GM12878 (cell line): ENCODE results near the gene TIGD7. TPM values are rescaled to one million over a fixed set of nuclear protein-coding genes. Genes with fewer than 3 reads are reported as not detected.

Experiments
- DPF2 ChIP-seq: fragments of 450-650 bp; IDR thresholded peaks from 2 replicates; pipeline ENCODE4 v1.6.1; 2017; ENCODE audit warnings: mild to moderate bottlenecking
- EP300 ChIP-seq, 2 experiments: fragments of 150-350 bp in 1 of 2; IDR thresholded peaks; 2 replicates each; pipeline ENCODE4 v1.6.1; 2011 to 2012; ENCODE audit warnings: low read depth in 2 of 2, low read length in 2 of 2, borderline replicate concordance in 1 of 2, improper control_type of control experiment in 1 of 2, inconsistent platforms in 1 of 2; ENCODE audit not compliant: control insufficient read depth in 1 of 2
- HCFC1 ChIP-seq: fragments of 150-350 bp; IDR thresholded peaks from 2 replicates; pipeline ENCODE4 v1.6.1; 2014; ENCODE audit warnings: low read length
- NBN ChIP-seq: fragments of 450-650 bp; IDR thresholded peaks from 2 replicates; pipeline ENCODE4 v1.6.1; 2016
- NFYB ChIP-seq: IDR thresholded peaks from 2 replicates; pipeline ENCODE4 v1.6.1; 2011; ENCODE audit warnings: low read depth, mild to moderate bottlenecking, low read length, improper control_type of control experiment, moderate library complexity; ENCODE audit not compliant: insufficient read depth
- NR2F1 ChIP-seq: fragments of 450-650 bp; conservative IDR thresholded peaks from 2 replicates; pipeline ENCODE4 v1.6.1; 2017; ENCODE audit warnings: mild to moderate bottlenecking
- POLR2A ChIP-seq: IDR thresholded peaks from 2 replicates; pipeline ENCODE4 v1.6.1; 2011; ENCODE audit warnings: low read depth, mild to moderate bottlenecking, low read length
- POLR2AphosphoS5 ChIP-seq: IDR thresholded peaks from 2 replicates; pipeline ENCODE4 v1.6.1; 2011; ENCODE audit warnings: mild to moderate bottlenecking, low read length, inconsistent platforms
- RAD51 ChIP-seq: fragments of 450-650 bp; IDR thresholded peaks from 2 replicates; pipeline ENCODE4 v1.6.1; 2016; ENCODE audit warnings: moderate library complexity, mild to moderate bottlenecking, inconsistent platforms
- RFX5 ChIP-seq: IDR thresholded peaks from 2 replicates; pipeline ENCODE4 v1.6.1; 2011; ENCODE audit warnings: low read depth, low read length, improper control_type of control experiment
- SP1 ChIP-seq: IDR thresholded peaks from one replicate; pipeline ENCODE4 v1.6.1; 2011; ENCODE audit warnings: low read depth, low read length
- SUPT20H ChIP-seq: IDR thresholded peaks from 2 replicates; pipeline ENCODE4 v1.6.1; 2011; ENCODE audit warnings: low read depth, mild to moderate bottlenecking, low read length, moderate library complexity, borderline replicate concordance; ENCODE audit not compliant: control insufficient read depth
- TARDBP ChIP-seq: IDR thresholded peaks from 2 replicates; pipeline ENCODE4 v1.6.1; 2016; ENCODE audit warnings: borderline replicate concordance
- TBL1XR1 ChIP-seq: IDR thresholded peaks from 2 replicates; pipeline ENCODE4 v1.6.1; 2012; ENCODE audit warnings: low read depth, low read length, improper control_type of control experiment
- TCF12 ChIP-seq: IDR thresholded peaks from 2 replicates; pipeline ENCODE4 v1.6.1; 2011; ENCODE audit warnings: low read depth, mild to moderate bottlenecking, low read length
- ZNF207 ChIP-seq: fragments of 450-650 bp; IDR thresholded peaks from 2 replicates; pipeline ENCODE4 v1.6.1; 2014; ENCODE audit warnings: antibody characterized with exemption, mild to moderate bottlenecking, borderline replicate concordance
- ZNF217 ChIP-seq: fragments of 450-650 bp; IDR thresholded peaks from 2 replicates; pipeline ENCODE4 v1.6.1; 2017; ENCODE audit warnings: antibody characterized with exemption, mild to moderate bottlenecking
- polyA plus RNA-seq, 11 experiments: library from polyadenylated mRNA; depleted of rRNA in 4 of 11; unstranded in 6 of 11; stranded (reverse) in 5 of 11; fragments of >200 nt; fragmentation: Nextera tagmentation in 4 of 11; fragmentation: Illumina TruSeq in 1 of 11; extraction: Ambion mirVana in 4 of 11; extraction: Trizol in 1 of 11; gene quantifications; 1 replicate in 1 of 11; 2 replicates in 10 of 11; pipeline versions ENCODE4 v1.2.1 to v1.2.3, GENCODE V29; 2011 to 2016; ENCODE audit warnings: inconsistent platforms in 2 of 11, missing spikeins in 2 of 11, low read depth in 1 of 11
- total RNA-seq, 4 experiments: library from RNA; depleted of rRNA in 3 of 4; stranded (reverse); fragments of >200 nt in 3 of 4; fragmentation: Illumina TruSeq in 1 of 4; extraction: Trizol in 1 of 4; gene quantifications; 2 replicates each; pipeline versions ENCODE4 v1.2.1 to v1.2.3, GENCODE V29; 2013 to 2021
- TF ChIP-seq, protein P1 (sequence below): fragments of 450-650 bp; IDR thresholded peaks from 2 replicates; pipeline ENCODE4 v1.6.1; 2017; ENCODE audit warnings: low read depth, mild to moderate bottlenecking, moderate library complexity
- TF ChIP-seq, protein P2 (sequence below): fragments of 450-650 bp; formaldehyde crosslinking; IDR thresholded peaks from 2 replicates; pipeline ENCODE4 v1.4.0; 2020; ENCODE audit warnings: mild to moderate bottlenecking, moderate library complexity
- TF ChIP-seq, protein P3 (sequence below): fragments of 450-650 bp; conservative IDR thresholded peaks from 2 replicates; pipeline ENCODE4 v1.6.1; 2017; ENCODE audit warnings: mild to moderate bottlenecking, moderate library complexity

TIGD7 gene
- total and polyA plus RNA-seq, 10 of the 15 experiments (the other 5 are each of a cell fraction or from before 2014, with no cell fraction given), result 0.37 to 3.8 (median 3.0) TPM

DNA sequence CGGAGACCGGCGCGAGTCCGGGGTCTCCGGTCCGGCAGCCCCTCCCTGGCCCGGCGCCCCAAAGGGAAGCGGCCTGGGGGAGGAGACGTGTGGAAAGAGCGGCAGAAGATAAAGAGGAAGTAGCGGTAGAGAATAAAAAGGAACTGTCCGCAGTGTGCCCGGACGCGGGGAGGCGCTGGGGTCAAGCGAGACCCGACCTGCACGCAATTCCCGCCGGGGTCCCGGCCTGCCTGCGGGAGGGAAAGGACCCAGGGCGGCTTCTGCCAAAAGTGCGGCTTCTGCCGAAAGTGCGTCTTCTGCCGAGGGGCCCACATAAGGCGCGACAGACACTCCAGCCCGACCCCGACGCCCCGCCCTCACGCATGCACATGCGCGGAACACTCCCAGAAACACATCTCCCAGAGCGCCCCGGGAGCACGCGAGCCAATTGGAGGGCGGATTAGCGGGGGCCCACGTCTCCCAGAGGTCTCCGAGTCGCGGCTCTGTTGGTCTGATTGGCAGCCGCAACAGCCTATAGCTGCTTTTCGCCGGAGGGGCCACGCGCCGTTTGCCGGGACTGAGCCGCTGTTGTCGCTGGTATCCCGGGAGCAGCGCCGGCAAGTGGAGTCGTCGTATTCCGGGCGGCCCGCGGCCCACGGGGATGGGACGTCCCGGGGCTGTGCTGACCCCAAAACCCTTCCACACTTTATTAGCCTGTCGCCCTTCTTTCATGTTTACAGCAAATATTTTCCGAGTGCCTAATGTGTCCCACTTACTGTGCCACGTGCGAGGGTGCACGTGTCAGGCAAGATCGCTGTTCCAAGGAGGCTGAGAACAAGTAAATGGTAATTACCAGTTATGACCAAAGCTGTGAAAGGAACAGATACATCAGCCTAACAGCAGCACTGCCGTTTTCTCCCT lies 40.8 kb downstream of the TIGD7 start (continued):
- TF ChIP-seq RAD51 (peak; percentile 61; the same call in 1 of the 2 replicates), ZNF207 (0 out of 2 replicates have a peak, but pooled peaks have one; percentile 22), ZNF217 (0 out of 2 replicates have a peak, but pooled peaks have one; percentile 27), SUPT20H (no peak), HCFC1 (peak; percentile 40; the same call in 1 of the 2 replicates), NFYB (peak; percentile 99), EP300 (IDR thresholded peaks at IDR 0.05; ENCODE audit: borderline replicate concordance in 1 of 2, control insufficient read depth in 1 of 2, low read depth in 2 of 2, low read length in 2 of 2) (0 out of 4 replicates have a peak, but pooled peaks of 1 of the 2 experiments have one; percentile 18), POLR2A (peak; percentile 86), SP1 (peak; percentile 85), DPF2 (peak; percentile 95), RFX5 (no peak), NBN (no peak; the same call in 1 of the 2 replicates), POLR2AphosphoS5 (peak; percentile 70), TCF12 (no peak), TARDBP (0 out of 2 replicates have a peak, but pooled peaks have one; percentile 16), NR2F1 (peak; percentile 95), TBL1XR1 (no peak; the same call in 1 of the 2 replicates)
- TF ChIP-seq, protein P1, sequence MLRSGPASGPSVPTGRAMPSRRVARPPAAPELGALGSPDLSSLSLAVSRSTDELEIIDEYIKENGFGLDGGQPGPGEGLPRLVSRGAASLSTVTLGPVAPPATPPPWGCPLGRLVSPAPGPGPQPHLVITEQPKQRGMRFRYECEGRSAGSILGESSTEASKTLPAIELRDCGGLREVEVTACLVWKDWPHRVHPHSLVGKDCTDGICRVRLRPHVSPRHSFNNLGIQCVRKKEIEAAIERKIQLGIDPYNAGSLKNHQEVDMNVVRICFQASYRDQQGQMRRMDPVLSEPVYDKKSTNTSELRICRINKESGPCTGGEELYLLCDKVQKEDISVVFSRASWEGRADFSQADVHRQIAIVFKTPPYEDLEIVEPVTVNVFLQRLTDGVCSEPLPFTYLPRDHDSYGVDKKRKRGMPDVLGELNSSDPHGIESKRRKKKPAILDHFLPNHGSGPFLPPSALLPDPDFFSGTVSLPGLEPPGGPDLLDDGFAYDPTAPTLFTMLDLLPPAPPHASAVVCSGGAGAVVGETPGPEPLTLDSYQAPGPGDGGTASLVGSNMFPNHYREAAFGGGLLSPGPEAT, result peak; percentile 8; the same call in 1 of the 2 replicates
- TF ChIP-seq, protein P2, sequence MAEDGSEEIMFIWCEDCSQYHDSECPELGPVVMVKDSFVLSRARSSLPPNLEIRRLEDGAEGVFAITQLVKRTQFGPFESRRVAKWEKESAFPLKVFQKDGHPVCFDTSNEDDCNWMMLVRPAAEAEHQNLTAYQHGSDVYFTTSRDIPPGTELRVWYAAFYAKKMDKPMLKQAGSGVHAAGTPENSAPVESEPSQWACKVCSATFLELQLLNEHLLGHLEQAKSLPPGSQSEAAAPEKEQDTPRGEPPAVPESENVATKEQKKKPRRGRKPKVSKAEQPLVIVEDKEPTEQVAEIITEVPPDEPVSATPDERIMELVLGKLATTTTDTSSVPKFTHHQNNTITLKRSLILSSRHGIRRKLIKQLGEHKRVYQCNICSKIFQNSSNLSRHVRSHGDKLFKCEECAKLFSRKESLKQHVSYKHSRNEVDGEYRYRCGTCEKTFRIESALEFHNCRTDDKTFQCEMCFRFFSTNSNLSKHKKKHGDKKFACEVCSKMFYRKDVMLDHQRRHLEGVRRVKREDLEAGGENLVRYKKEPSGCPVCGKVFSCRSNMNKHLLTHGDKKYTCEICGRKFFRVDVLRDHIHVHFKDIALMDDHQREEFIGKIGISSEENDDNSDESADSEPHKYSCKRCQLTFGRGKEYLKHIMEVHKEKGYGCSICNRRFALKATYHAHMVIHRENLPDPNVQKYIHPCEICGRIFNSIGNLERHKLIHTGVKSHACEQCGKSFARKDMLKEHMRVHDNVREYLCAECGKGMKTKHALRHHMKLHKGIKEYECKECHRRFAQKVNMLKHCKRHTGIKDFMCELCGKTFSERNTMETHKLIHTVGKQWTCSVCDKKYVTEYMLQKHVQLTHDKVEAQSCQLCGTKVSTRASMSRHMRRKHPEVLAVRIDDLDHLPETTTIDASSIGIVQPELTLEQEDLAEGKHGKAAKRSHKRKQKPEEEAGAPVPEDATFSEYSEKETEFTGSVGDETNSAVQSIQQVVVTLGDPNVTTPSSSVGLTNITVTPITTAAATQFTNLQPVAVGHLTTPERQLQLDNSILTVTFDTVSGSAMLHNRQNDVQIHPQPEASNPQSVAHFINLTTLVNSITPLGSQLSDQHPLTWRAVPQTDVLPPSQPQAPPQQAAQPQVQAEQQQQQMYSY (CRISPR knock-in tag), result no peak
- TF ChIP-seq, protein P3, sequence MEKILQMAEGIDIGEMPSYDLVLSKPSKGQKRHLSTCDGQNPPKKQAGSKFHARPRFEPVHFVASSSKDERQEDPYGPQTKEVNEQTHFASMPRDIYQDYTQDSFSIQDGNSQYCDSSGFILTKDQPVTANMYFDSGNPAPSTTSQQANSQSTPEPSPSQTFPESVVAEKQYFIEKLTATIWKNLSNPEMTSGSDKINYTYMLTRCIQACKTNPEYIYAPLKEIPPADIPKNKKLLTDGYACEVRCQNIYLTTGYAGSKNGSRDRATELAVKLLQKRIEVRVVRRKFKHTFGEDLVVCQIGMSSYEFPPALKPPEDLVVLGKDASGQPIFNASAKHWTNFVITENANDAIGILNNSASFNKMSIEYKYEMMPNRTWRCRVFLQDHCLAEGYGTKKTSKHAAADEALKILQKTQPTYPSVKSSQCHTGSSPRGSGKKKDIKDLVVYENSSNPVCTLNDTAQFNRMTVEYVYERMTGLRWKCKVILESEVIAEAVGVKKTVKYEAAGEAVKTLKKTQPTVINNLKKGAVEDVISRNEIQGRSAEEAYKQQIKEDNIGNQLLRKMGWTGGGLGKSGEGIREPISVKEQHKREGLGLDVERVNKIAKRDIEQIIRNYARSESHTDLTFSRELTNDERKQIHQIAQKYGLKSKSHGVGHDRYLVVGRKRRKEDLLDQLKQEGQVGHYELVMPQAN, result peak; percentile 92
